GM21526 (cell line): ENCODE results near the gene RAB19.
"Not testable (repeated sequence)": the region's sequence is repeated elsewhere in the genome, so short reads cannot be mapped to it uniquely, and the experiment has no call there.

Experiments
- ATAC-seq: cut with Tn5 transposase; IDR thresholded peaks from one replicate; pipeline ENCODE4 v1.9.1; 2021; ENCODE audit warnings: moderate library complexity; ENCODE audit not compliant: unreplicated experiment, low FRiP score

The RAB19 gene

DNA sequence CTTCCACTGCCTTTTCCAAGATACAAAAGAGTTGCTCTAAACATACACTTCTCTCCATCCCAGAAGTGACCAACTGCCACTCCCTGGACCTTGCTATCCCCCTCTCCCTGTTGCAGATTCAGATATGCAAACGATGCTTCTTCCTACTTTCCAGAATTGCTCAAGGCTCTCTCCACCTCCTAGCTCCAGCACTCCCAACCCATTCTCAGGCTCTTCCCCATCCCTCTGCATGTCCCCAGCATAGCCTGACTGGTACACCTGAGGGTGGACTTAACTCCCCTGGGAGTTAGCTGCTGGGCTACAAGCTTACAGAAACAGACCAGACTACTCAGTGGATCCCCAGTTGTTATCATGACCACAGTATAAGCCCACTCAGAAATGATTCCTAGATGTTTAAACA is 47.9 kb downstream of the RAB19 start:
- no peak for ATAC-seq

DNA sequence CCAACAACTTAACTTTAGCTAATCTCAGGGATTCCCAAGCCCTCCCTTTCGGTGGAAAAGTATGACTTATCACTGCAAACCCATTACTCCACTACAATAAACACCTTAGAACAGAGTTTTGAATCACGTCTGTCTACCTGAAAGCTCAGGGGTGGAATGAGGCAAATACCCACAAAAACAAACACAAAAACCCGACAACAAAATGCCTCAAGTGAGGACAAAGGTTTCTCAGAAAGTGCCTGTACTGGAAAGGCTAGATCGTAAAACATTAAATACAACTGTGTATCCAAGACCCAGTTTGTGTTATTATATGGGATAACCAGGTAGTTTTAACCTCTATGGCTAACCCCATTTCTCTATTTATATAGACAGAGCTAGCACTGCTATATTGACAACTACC is 49.4 kb downstream of the RAB19 start:
- no peak for ATAC-seq

DNA sequence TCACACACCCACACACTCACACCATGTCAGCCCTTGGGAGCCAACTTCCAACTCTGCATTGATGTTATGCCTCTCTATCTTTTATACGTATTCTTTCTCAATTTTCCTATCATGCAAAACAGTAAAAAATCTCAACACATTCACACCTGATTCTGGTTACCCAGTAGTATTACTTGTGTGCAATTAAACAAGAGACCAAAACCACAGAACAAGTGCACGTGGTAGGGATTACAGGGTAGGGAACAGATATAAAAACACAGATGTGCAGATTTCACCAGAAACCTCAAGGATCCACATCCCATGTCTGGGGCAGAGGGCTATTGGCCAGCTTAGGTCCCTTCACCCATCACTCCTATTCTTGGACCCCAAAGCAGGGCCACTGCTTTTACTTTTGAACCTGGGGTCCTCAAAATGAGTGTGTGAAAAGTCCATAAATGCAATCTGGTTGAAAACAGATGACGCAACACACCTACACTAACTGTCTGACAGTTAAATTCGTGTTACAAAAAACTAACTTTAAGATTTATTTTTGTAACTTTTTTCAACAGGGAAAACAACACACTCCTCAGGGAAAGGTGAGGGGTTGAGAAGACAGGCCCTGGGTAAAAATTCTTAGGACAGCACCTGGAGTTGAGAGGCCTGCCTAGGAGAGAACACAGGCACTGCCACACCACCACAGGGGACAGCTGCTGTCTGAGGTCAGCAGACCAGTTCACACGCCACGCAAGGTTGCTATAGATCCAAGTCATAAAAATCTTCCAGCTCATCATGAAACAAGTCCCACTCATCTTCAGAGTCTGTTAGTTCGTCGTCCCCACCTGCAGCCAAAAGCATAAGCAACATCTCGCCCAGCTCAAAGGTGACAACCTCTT is 50.2 kb downstream of the RAB19 start:
- not testable (repeated sequence) for ATAC-seq

DNA sequence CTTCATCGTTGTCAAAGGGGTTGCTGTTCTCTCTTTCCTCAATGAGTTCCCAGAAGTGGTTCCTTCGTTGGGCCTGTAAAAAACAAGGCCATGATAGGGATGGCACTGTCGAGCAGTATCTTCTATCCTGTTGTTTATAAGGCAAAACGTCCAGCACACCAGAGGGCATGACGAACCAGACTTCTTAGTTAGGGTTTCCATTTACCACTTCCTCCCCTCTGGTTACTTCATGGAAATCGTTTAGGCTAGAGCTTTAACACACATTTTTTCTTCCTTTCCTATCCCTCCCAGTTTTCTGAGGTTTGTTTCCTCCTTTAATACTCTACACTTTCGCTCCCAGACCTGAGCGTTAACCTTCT is 50.8 kb downstream of the RAB19 start:
- no peak for ATAC-seq

DNA sequence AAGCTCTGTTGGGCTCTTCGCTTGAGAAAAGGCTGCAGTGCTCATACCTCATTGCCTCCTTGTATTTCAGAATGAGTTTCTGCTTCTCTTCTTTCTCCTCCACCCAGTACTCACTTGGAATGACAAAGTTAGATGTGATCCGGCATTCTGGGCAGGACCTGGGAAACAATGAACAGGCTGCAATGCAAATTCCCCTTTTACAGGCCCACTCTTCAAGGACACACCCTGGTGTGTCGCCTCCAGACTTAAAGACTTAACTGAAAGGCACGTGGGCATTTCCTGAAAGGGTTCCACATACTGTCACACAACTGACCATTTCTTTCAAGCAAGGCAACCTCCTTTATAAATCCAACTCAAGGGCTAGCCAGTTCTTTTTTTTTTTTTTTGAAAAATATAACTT is 51.9 kb downstream of the RAB19 start:
- ATAC-seq = no peak

DNA sequence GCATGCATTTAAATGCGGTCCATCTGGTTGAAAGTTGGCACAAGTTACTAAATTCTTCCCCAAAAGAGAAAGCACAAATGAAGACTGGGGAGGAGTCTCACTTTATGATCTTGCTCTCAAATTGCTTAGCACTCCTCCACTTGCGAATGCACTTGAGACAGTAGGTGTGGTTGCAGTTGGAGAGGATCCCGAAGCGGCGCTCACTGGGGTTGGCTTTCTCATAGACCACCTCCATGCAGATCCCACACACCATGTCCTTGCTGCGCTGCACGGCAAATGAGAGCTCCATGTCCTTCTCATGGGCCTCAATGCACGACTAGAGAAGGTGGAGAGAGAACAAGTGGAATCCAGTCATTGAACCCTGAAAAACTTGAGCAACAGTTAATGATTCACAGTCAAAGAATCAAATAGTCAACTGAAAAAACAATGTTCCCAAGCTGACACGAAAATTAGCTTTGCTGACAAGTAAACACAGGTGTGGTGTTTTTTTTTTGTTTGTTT is 52.7 kb downstream of the RAB19 start:
- ATAC-seq = no peak

DNA sequence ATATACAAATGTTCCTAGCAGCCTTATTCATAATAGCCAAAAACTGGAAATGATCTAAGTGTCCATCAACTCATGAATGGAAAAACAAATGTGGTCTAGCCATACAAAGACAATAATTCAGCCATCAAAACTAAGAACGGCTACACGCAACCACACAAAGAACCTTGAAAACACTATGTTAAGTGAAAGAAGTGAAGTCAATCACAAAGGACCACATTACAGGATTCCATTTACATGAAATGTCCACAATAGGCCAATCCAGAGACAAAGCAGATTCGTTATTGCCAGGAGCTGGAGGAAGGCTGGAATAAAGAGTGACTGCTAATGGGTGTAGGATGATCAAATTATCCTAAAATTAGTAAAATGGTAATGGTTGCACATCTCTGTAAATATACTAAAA is 54.3 kb downstream of the RAB19 start:
- no peak for ATAC-seq

DNA sequence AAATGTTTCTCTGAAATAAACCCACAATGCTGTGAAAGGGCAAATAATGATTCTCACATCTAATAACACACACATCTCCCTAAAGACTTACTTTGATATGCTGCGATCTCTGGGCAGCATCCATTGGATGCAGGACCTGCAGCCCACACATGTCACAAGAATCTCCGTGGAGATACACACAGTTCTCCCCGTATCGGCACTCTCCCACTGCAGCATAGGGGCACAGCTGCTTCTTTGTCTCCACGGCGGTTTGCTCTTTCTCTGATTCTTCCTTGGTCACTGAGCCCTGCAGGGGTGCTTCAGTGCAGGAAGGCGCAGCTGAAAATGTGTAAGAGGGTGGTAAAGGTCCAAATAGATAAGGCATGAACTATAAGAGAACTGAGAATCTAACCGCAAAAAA is 55.1 kb downstream of the RAB19 start:
- ATAC-seq = no peak

DNA sequence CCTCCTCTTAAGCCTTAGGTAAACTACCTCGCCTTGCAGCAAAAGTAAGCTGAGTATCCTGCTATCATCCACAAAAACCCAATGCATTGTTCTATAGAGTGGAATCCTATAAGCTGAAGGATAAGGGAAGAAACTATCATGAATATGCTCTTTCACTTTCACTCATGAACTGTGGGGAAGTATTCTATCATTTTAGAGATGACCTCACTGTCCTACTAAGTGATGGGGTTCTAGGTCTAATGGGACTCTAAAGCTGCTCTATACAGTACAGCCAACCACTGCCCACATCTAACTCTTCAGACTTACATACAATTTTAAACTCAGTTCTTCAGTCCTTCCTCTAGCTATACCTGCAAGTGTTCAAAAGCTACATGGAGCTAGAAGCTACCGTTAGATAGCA is 59.3 kb downstream of the RAB19 start:
- ATAC-seq = no peak

DNA sequence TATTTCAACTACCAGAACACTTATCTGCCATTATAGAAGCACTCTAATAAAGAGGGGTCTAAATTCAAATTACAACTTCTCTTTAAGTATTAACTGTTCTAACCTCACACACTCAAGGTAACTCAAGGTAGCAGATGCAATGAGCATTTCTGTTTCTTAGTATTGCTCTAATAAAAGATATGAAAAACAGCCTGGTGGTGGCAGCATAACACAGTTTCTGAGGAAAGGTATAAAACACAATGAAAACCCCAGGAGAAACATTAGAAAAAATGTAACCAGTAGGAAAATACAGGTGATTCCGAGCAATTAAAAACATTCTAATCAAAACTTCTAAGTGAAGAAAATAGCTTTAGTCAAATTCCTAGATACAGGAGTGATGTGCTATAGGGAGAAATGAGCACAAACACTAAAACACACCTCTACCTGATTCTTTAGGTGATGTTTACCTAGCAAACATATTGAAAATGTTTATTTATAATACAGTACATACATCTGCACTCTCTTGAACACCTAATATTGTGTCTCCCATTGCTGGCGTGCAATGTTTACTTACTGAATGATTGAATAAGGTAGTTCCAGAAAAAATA is 72.0 kb downstream of the RAB19 start:
- ATAC-seq = no peak

DNA sequence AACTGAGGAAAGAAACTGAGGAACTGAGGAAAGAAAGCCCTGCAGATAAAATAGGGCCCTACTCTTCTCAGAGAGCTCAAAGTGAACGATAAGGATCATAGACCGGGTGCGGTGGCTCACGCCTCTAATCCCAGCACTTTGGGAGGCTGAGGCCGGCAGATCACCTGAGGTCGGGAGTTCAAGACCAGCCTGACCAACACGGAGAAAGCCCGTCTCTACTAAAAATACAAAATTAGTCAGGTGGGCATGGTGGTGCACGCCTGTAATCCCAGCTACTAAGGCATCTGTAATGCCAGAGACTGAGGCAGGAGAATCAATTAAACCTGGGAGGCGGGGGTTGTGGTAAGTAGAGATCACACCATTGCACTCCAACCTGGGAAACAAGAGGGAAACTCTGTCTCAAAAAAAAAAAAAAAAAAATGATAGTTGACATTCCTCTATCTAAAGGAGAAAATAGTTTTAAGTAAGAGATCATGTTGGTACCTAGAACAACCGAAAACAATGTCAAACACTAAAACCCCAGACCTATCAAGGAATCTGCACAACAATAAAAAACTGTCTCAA is 72.9 kb downstream of the RAB19 start:
- no peak for ATAC-seq
